ENCODE measurements around the gene NOA1.
"Not testable (repeated sequence)": the region's sequence is repeated elsewhere in the genome, so short reads cannot be mapped to it uniquely, and the experiment has no call there.

Gene NOA1

GRCh38 chr4:56953680-56954520 is 23.5 kb downstream of the NOA1 start:
- DNase-seq: no peak

DNA sequence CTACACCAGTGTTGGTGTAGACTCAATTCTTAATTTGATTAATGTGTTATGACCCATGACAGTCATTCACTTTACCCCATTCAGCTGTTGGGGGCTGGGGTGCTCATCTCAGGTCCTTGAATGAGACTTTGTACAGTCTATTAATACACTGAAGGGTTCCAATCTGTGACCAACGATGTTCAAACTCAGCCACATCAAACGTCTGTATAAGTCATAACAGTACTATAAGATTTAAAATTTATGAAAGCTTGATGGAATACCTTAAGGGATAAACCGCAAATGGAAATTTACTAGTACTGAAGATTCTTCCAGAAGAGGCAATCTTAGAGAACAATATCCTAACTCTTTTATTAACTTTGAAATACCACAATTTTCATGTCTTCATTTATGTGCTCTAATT is 36.0 kb downstream of the NOA1 start:
- DNase-seq: no peak

GRCh38 chr4:56940971-56941370 is 36.4 kb downstream of the NOA1 start:
- no peak for DNase-seq

- no peak for DNase-seq
These were observed 37.0 kb downstream of the NOA1 start for GRCh38 chr4:56940403-56940802.

GRCh38 chr4:56939826-56940225 is 37.6 kb downstream of the NOA1 start:
- DNase-seq: not testable (repeated sequence)

GRCh38 chr4:56937262-56937661 is 40.1 kb downstream of the NOA1 start:
- DNase-seq: no peak

DNA sequence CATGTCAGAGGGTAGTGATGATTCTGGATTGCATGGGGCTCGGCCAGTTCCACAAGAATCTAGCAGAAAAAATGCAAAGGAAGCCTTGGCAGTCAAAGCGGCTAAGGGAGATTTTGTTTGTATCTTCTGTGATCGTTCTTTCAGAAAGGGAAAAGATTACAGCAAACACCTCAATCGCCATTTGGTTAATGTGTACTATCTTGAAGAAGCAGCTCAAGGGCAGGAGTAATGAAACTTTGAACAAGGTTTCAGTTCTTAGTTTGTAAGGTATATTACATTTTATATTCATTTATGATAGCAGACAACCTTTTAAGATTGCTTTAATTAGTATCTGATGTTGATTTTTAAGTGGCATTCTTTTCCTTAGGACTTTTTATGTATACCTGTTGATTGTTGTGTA is 45.5 kb downstream of the NOA1 start:
- no peak for DNase-seq

- DNase-seq: no peak
These were observed 46.8 kb downstream of the NOA1 start for GRCh38 chr4:56930638-56931037.

DNA sequence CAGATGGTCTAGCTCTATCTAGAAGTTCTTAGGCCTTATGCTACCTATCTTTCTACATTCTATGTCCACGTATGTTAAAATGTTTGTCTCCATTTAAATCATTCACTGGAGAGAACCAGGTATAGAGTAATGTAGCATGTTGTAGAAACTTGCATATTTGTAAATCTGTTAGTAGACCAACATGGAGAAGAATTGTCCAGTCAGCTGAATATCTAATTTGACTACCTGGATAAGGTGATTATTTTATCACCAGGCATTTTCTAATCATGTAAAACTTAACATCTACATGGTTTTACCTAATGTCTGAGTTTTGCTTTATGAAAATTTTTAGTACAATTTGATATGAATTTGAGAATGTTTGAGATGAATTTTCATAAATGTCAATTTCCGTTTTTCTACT is 50.2 kb downstream of the NOA1 start:
- no peak for DNase-seq

DNA sequence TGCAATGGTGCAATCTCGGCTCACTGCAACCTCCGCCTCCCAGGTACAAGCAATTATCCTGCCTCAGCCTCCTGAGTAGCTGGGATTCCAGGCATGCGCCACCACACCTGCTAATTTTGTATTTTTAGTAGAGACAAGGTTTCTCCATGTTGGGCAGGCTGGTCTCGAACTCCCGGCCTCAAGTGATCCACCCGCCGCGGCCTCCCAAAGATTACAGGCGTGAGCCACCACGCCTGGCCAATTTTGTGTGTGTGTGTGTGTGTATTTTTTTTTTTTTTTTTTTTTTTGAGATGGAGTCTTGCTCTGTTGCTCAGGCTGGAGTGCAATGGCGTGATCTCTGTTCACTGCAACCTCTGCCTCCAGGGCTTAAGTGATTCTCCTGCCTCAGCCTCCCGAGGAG is 62.4 kb downstream of the NOA1 start:
- not testable (repeated sequence) for DNase-seq

DNA sequence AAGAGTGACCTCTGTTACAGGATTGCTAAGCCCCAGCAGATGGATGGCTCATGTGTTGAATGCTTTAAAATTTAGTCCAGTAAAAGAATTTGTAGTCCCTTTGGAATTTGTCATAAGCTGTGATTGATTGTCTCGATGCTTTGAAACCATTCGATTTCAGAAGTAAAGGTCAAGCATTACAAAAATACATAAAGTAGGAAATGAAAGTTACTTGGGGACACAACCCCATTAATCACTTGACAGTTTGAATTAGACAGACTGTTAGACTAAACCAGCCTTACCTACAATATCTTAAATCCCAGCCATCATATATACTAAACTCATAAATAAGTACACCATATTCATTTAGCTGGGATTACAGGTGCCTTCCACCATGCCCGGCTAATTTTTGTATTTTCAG is 63.1 kb downstream of the NOA1 start:
- no peak for DNase-seq
